NCI-H82 (cell line): Measurements from ENCODE around the gene USP5.
A peak's percentile ranks its signal among the peaks of the same experiment; 100 is the strongest.
"Not testable (repeated sequence)": the region's sequence is repeated elsewhere in the genome, so short reads cannot be mapped to it uniquely, and the experiment has no call there.

Experiments used
- DNase-seq: peaks from one replicate; lab custom pipeline; 2025; lab: John Stamatoyannopoulos, UW

Gene USP5

DNA sequence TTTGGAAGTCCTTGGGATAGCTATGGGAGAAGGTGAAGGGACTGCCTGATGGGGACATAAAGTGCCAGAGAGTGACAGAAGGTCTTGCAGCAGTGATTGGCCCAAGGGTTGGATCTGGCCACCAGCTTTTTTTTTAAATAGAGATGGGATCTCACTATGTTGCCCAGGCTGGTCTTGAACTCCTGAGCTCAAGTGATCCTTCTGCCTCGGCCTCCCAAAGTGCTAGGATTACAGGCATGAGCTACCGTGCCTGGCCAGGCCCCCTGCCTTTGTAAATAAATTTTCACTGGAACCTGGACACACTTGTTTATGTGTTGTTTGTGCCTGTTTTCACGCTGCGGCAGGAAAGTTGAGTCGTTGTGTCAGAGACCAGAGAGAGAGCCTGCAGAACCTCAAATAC, 13.4 kb downstream of the USP5 start:
- not testable (repeated sequence) for DNase-seq

DNA sequence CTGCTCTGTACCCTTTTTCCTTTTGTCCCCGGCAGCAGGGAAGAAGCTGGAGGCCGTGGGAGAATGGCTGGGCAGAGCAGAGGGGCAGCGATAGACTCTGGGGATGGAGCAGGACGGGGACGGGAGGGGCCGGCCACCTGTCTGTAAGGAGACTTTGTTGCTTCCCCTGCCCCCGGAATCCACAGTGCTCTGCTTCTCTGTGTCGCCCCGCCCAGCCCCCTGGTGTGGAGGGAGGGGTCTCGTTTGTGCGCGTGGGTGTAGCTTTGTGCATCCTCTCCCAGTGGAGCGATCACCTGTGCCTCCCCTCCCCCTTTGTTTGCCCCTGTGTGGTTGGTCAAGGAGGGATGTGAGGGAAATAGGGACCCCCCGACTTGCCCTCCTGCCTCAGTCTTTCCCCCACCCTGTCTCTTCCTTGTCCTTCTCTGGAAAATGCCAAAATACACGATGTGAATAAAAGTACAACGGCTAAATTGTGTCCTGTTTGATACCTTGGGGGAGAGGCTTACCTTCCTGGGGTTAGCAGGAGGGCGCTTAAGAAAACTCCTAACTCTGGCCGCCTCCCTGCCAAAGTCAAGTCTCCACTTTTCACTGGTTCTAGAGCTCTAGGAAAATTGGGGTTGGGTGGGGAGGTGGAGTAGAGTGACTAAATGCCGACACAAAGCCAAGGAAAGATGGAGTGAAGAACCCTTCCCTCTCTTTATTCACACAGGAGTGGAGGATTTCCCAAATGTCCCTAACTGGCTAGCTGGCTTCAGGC, 14.4 kb downstream of the USP5 start:
- DNase-seq = peak; percentile 58

DNA sequence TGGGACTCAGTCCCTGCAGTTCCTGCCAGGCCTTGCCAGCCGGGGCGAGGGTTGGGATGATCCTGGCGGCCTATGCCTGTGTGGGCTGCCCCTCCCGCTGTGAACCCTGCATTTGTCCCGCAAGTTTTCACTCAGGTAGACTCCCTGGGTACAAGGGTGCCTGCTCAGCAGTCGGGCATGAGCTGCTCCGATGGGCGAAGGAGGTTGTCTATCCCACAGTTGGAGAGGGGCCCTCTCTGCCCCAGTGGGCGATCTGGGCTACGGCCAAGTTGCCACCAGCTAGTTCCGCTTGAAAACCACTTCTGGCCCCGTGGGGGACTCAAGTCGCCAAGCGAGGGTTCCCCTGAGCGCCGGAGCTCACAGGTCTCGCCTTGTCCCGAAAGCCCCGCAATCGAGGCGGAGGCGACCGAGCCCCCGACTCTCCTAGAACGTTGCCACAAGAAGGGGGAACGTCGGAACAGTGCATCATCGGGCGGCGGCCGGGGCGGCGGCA, 15.0 kb downstream of the USP5 start:
- no peak for DNase-seq

DNA sequence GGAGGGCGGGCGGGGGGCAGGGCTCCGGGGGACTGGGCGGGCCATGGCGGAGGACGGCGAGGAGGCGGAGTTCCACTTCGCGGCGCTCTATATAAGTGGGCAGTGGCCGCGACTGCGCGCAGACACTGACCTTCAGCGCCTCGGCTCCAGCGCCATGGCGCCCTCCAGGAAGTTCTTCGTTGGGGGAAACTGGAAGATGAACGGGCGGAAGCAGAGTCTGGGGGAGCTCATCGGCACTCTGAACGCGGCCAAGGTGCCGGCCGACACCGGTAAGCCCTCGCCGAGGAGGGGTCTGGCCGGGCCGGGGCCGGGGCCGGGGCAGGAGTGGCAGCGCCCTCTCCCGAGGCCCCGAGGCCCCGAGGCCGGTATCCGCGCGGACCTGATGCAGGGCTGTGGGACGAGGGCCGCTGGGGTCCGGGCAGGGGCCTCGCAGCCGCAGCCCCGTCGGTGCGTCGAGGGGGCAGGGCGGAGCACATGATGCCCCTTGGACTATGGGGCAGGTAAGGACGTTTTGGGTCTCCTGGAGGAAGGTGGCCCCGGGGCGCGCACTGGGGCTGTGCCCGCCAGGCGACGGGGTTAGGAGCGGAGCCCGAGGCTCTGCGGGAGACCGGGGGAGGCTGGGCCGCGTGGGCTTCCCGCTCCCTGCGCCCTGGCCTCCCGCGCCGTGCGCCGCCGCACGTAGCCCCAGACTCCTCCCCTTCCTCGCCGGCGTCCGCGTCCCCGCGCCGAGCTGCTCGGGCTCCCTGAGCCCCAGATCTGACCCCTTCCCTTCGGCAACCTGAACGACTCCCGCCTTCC, 15.7 kb downstream of the USP5 start, which contains the start of gene TPI1:
TPI1 (plus strand) TSS at position 119 of the 798 bp plus-strand sequence; CDS start at position 155, 36 bp downstream.
- peak; percentile 88 for DNase-seq

DNA sequence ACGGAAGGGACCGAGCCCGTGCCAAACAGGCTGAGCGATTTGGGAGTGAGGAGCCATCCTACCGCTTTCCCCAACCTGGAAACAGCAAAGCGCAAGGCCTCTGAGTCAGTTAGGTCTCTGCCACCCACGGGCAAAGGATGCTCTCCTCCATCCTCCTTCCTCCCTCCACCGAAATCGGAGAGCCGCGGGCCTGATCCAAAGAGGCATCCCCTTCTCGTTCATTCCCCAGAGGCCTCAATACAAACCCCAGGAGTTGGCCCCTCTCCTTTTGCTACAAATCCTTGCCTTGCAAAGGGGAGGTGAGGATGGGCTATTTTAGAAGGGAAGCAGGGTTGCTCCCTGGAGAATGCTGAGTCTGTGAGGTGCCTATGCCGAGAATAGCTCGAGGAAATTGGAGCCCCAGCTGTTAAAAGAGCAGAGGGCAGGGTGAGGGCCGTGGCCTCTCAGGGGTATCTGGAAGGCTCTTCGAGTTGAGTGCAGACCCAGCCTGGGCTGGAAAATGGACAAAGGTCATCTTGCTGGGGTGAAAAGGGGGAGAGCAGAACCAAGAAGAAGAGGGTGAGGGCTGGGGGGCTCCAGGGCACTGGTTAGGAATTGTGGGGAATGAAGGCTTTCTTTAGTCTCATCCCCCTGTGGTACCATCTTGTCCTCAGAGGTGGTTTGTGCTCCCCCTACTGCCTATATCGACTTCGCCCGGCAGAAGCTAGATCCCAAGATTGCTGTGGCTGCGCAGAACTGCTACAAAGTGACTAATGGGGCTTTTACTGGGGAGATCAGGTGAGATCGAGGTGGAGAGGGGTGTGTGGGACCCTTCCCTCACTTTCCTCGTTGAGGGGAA, 16.5 kb downstream of the USP5 start:
- peak; percentile 53 for DNase-seq

DNA sequence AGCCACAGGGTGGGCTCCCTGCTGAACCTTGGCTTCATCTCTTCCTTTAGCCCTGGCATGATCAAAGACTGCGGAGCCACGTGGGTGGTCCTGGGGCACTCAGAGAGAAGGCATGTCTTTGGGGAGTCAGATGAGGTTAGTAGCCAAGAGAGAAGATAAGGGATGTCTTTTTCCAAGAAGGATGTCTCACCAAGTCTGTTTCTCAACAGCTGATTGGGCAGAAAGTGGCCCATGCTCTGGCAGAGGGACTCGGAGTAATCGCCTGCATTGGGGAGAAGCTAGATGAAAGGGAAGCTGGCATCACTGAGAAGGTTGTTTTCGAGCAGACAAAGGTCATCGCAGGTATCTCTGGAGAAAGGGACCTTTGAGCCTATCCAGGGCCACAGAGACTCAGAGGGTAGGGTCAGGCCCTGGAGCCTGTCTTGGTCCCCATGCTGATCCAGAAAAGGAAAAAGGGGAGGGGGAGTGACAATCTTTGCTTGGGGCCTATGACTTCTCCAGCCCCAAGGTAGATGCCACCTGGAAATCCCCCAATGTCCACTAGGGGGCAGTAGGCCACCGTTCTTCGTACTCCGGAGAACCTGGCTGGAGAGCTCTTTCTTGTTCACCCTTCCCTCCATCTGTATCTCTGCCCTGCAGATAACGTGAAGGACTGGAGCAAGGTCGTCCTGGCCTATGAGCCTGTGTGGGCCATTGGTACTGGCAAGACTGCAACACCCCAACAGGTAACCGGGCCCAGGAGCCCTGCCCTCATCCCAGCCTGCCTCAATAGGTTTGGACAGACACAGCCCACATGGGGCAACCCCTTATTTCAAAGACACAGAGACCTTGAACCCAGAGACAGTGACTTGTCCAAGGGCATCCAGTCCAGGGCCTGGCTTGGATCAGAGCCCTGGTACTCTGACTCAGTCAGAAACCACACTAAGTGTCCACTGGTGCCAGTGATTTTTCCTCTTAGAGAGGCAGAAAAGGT, 17.4 kb downstream of the USP5 start:
- peak; percentile 92 for DNase-seq

DNA sequence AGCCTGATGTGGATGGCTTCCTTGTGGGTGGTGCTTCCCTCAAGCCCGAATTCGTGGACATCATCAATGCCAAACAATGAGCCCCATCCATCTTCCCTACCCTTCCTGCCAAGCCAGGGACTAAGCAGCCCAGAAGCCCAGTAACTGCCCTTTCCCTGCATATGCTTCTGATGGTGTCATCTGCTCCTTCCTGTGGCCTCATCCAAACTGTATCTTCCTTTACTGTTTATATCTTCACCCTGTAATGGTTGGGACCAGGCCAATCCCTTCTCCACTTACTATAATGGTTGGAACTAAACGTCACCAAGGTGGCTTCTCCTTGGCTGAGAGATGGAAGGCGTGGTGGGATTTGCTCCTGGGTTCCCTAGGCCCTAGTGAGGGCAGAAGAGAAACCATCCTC, 18.4 kb downstream of the USP5 start:
- DNase-seq = not testable (repeated sequence)

DNA sequence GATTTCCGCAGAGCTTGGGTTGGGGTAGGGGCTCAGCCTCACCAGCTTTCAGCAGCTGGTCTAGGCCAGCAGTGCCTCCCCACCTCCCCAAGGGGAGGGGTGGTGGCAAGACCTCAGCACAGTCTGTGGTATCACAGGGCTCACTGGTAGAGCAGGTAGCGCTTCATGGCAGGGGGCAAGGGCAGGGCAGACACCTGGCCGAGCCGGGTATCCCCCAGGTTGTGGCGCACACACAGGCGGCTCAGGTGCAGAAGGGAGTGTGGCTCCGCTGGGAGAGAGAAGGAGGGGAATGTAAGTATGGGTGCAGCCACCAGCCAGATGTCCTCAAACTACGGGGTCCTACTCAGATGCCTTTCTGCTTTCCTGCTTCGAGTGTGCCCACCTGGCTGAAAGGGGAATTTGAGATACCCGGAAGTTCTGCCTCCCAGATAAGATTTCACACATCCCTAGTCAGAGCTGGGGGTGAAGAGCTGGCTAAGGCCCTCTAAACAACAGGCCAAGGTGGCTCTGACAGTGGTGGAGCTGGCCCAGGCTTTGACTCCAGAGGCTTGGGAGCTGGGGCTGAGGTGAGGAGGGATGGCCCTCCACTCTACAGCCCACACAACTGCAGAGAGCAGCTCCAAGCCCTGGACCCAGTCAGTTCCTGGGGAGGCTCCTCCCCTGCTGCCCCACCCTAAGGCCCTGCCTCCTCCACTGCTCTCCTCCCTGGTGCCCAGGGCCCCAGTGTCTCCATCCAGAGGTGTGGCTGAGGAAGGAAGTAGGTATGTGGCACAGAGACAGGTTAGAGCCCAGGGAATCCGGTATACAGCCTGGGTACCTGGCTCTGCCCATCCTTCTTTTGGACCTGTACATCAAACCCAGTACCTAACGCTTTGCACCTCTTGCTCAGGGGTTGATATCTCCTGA, 19.4 kb downstream of the USP5 start:
- peak; percentile 65 for DNase-seq

DNA sequence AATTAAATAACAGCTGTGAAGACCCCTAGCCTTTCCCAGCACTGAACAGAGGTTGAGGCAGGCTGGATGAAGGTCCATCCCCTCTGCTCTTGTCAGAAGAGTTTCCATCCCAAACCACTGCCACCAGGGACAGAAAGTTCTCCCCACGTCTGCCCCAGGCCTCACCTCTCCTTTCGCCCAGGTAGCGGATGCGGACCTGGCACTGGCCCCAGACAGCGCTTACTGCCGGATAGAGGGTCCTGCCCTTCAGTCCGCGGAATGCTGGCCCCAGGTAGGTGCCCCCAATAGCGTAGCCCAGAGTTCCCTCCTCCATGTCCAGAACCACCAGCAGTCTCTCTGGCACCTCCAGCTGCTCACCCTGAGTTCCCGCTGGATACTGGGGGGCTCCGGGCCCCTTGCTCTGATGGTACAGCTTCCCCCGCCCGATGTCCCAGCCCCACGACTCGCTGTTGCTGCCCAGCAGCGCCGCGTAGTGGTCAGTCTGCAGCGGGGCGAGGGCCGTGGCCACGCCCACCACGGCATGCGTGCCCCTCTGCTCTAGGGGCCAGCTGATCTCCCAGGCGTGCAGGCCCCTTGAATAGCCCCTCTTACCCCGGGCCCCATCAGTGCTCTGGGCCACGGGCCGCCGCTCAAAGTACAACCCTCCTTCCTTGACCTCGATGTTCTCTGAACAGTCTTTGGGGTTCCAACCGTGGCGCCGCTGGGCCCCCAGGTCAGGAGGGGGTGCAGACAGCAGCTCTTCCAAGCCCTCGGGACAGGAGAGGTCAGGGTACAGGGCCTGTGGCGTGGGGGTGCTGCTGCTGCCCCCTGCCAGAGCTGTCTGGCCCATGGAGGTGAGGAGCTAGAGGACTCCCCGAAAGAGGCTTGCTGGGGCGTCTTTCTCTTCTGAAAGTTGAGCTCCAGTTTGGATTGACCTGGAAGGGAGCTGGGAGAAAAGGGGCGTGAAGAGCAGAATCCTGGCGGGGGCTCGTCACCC, 20.4 kb downstream of the USP5 start:
- peak; percentile 92 for DNase-seq

DNA sequence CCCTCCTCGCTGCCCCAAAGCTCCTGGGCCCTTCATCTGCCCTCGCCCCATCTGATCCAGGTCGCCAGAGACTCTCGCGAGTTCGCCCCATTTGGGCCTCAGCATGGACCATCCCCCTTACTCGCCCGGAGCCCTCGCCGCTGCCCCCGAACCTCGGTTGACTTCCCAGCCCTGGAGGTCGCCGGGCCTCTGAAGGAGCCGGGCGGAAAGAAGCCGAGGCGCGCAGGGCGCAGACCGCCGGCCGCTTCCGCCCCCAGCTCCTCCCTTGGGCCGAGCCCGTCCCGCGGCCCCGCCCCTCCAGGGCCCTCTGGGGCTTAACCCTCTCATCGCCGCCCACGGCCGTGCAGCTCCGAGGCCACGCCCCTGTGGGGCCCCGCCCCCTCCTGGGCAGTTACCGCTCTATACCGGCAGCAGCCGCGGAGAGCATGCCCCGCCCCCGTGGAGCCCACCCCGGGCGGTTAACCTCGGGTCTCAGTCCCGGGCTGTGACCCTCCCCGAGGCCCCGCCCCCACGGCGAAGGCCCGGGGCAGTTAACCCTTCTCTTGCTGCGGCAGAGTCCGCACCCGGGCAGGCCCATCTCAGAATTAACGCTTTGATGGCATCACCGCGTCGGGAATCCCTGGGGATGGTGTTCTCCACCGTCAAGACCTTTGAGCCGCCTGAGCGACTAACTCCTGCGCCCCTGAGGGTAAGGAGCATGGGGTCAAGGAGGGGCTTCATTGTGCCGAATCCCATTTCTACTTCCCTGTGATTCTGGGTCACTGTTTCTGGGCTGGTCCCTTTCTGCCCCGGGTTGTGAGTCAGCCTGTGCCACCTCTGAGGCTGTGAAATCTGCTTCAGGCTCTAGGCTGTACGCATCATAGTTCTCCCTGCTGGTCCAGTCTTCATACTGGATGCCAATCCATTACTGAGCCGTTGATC, 21.4 kb downstream of the USP5 start, which contains the start of gene SPSB2:
SPSB2 (minus strand) TSS at position 210 of the 921 bp plus-strand sequence. CDS start 402 bp downstream, outside the sequence.
- peak; percentile 99 for DNase-seq

DNA sequence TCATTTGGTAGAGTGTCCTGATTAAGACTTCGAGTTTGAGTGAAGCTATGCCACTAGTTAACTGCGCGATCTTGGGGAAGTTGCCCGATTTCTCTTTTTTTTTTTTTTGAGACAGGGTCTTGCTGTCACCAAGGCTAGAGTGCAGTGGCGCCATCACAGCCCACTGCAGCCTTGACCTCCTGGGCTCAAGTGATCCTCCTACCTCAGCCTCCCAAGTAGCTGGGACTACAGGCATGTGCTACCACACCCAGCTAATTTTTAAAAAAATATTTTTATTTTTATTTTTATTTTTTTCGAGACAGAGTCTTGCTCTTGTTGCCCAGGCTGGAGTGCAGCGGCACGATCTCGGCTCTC, 22.0 kb downstream of the USP5 start:
- DNase-seq = not testable (repeated sequence)

DNA sequence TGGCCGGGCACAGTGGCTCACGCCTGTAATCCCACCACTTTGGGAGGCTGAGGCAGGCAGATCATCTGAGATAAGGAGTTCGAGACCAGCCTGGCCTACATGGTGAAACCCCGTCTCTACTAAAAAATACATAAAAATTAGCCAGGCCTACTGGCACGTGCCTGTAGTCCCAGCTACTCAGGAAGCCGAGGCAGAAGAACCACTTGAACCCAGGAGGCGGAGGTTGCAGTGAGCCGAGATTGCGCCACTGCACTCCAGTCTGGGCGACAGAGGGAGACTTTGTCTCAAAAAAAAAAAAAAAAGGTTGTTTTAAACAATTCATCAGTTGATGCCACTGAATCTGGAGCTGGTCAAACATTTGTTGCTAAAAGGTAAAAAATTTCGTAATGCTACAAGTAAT, 27.9 kb downstream of the USP5 start:
- DNase-seq = not testable (repeated sequence)

DNA sequence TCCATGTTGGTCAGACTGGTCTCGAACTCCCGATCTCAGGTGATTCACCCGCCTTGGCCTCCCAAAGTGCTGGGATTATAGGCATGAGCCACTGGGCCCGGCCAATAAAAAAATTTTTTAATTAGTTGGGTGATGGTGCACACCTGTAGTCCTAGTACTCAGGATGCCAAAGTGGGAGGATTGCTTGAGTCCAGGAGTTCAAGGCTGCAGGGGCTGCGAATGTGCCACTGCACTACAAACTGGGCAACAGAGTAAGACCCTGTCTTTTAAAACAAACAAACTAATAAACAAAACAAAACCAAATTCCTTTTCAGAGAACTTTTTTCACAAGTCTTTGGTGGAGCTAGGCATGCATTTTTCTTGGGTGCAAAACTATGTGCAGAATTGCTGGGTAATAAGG, 31.3 kb downstream of the USP5 start:
- no peak for DNase-seq

DNA sequence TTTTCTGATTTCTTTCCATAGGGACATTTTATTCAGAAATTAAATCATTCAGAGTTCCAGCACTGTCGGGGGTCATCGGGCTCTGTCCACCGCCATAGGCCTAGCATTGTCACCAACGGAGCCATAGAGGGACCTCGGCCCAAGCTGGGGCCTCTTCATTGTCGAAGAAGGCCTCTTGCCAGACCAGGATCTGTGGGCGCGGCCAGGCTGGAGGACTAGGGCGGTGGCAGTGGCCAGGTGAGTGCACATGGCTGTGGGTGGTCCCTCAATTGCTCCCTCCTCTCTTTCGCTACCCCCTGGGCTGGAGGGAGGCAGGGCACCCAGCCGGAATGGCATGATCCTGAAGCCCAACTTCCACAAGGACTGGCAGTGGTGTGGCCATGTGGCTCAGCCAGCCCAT, 31.7 kb downstream of the USP5 start:
- no peak for DNase-seq

DNA sequence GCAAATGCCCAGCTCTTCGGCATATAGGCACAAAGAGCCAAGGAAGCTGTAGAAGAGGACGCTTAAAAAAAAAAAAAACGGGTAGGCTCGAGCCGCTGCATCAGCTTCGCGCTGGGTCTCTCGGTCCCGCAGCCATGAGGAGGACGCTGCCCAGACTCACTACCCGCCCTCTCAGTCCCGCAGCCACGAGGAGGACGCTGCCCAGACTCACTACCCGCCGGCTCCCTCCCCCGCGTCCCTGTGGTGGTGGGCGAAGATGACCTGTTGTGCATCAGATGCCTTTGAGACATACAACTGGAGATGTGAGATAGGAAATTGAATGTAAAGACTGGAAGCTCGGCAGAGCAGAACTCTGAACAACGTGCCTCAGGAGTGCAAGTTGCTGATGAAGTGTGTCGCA, 32.6 kb downstream of the USP5 start:
- DNase-seq = no peak

DNA sequence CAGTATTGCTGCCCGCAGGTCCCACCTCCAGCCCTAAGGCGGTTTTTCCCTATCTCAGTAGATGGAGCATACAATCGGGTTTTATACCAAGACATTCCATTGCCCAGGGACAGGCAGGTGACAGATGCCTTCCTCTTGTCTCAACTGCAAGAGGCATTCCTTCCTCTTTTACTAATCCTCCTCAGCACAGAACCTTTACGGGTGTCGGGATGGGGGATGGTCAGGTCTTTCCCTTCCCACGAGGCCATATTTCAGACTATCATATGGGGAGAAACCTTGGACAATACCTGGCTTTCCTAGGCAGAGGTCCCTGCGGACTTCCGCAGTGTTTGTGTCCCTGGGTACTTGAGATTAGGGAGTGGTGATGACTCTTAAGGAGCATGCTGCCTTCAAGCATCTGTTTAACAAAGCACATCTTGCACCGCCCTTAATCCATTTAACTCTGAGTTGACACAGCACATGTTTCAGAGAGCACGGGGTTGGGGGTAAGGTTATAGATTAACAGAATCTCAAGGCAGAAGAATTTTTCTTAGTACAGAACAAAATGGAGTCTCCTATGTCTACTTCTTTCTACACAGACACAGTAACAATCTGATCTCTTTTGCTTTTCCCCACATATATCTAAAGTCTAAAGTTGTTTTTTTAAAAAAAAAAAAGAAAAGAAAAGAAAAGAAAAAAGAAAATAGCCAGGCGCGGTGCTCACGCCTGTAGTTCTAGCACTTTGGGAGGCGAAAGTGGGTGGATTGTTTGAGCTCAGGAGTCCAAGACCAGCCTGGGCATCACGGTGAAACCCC, 34.5 kb downstream of the USP5 start:
- DNase-seq = peak; percentile 71

DNA sequence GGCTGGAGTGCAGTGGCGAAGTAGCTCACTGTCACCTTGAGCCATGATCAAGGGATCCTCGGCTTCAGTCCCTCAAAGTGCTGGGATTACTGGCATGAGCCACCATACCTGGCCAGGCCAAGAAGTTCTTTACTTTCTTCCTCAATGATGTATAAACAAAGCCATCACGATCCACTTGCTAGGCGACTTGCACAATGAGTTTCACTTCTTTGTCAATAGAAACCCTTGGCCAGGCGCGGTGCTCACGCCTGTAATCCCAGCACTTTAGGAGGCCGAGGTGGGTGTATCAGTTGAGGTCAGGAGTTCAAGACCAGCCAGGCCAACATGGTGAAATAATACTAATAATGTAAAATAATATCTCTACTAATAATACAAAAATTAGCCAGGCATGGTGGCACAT, 35.5 kb downstream of the USP5 start:
- no peak for DNase-seq
